HG03175 (cell line): ENCODE data around the gene SFI1.

Experiments used
- ATAC-seq: cut with Tn5 transposase; IDR thresholded peaks from one replicate; pipeline ENCODE4 v1.9.1; 2021; ENCODE audit warnings: mild to moderate bottlenecking, moderate library complexity; ENCODE audit not compliant: unreplicated experiment

Gene SFI1

DNA sequence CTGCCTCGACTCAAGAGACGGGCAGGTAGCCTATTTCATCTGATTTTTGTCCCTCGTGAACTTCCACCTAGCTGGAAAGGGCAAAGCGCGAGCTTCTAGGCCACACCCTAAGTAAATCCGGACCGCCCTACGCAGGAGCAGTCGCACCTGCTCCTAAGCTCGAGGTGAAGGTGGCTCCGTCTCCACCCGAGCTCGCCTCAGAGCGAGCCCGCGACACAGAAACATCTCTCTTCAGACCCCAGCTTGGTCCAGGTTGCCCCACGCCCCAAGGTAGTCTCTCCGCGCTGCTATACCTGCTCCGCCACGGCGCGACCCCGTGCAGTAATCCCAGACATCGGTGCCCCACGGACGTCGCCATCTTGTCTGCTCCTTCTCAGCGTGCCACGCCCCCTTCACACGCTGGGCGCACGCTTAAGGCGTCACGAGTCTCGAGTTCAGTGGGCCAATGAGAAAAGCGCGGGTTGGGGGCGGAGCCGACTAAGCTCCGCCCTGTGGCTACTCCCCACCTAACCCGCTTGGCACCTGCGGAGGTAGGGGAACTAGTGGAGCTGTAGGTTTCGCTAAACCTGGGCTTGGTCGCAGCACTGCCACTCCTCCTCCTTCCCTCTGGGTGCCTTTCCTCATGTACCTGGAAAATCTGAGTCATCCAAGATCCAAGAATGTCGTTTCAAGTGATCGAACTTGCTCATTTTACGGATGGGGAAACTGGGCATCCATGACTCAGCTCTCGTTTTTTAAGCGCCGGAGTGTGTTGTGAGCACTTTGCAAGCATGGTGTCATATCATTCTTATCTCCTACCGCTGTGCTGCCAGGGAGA, 165.7 kb downstream of the SFI1 start, which contains the start of gene PISD:
Gene PISD (minus strand): TSS at position 365 of the 817 bp plus-strand sequence. CDS start 7 bp downstream, at position 358.
- peak; percentile 88 for ATAC-seq

- no peak for ATAC-seq
Measured at GRCh38 chr22:31662668-31663037, 166.3 kb downstream of the SFI1 start.
